Measurements from ENCODE around the gene TGFBR2.
"Not testable (repeated sequence)": the region's sequence is repeated elsewhere in the genome, so short reads cannot be mapped to it uniquely, and the experiment has no call there.

The TGFBR2 gene

DNA sequence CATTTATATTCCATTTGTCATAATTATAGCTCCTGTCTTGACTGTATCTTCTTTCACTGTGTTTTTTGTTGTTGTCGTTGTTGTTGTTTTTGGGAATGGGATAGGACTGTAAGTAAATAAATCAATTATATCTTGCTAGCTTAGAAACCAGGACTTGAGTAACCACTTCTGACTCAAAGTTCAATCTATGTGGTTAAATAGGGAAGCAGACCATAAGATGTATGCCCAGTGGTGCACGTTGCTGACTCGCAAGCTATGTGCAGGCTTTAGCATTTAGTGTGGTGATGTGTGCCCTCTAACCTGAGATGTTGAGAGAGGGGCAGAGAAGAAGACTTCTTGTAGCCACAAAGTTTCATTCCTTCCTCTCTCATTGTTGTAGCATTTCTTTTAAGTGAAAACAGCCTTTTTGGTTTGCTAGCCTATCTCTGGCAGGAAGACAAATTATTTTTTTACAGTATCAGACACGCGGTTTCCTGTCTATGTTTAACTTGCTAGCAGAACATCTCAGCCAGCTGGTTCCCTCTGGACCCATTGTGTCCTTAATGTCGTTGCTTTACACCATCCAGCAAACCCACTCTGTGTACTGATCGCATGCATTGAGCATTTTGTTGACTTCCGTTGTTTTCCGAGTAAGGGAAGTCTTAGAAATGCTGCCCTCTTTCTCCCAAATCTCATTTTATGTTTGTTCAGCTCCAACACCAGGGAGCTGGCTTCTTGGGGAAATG is 52.1 kb downstream of the TGFBR2 start:
- DNase-seq (ENCODE audit: low read depth): no peak

GRCh38 chr3:30659270-30660130 is 53.1 kb downstream of the TGFBR2 start:
- no peak for DNase-seq (ENCODE audit: low read depth)

DNA sequence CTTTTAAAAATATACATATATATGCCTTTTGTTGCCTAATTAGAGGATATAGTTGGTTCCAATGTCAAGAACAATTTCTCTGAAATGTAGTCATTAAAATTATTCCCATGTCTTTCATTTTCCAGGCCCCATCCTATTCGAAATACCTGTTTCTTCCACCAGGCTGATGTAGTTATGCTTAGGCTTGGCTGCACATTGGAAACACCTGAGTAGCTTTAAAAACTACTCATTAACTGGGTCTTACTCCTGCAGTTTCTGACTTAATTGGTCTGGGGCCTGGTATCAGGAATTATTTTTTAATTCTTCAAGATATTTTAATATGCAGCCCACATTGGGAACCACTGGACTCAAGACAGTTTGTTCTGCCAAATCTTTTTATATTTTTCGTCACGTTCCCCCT is 53.7 kb downstream of the TGFBR2 start:
- no peak for DNase-seq (ENCODE audit: low read depth)

DNA sequence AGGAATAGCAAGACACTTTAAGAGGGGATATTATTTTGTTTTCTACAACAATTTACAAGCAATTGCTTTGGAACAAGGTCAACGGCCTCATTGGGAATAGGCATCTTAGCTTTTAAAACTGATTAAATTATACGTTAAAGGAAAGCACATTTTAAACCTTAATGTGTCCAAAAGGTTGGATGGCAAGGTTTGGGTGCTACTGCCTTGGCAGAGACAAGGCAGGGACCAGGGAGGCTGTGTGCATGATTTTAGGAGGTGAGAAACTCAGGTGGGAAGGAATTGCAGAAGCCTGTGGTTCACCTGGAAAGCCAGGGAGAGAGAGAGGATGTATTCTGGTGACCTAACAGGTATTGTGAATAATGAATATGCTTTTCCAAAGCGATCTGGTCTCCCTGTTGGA is 54.3 kb downstream of the TGFBR2 start:
- DNase-seq (ENCODE audit: low read depth): no peak

DNA sequence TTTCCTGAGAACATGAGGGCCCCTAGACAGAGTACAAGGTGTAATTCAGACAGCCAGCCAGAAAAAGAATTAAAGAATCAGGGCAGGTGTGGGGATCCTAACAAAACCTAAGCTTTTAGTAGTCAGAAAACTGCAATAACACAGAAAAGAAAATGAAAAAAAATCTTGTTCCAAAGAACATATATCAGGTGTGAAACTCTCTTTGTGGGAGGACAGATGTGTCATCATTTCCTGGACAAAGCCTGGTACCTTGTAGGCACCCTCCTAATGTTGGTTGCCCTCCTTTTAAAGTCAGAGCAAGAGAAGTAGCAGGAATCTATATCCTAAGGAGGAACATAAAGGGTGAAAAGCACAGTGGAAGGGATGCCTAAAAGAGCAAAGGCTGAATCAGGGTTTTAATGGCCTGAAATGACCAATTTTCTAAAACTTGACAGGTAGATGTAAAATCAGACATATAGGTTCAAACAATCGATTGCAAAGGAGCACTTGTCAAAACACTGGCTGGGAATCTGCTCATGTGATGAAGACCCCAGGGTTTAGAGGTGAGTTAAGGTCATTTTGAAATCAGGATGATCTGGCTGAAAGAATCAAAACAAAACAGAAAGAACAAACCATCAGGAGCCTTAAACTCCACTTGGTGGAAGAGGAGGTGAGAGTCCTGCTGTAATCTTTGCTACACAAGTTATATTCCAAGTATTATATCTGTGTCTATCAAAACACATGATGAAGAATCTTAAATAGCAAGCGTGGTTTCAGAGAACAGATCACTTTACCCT is 54.9 kb downstream of the TGFBR2 start:
- no peak for DNase-seq (ENCODE audit: low read depth)

DNA sequence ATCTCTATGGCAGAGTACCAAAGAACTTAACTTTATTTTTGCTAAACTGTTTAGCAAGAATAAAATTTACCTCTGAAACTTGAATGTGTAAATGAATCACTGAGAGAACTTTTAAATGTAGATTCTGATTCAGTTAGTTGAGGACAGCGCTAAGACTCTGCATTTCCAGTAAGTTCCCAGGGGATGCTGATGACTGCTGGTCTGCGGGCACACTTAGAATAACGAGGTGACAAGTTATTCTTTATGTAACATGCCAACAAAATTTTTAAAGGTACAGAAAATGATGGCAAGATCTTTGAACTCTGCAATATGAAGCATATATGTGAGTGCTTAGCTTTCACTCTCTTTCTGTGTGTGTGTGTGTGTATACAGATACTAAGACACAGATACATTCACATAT is 56.4 kb downstream of the TGFBR2 start:
- DNase-seq (ENCODE audit: low read depth): no peak

GRCh38 chr3:30663533-30664241 is 57.3 kb downstream of the TGFBR2 start:
- no peak for DNase-seq (ENCODE audit: low read depth)

DNA sequence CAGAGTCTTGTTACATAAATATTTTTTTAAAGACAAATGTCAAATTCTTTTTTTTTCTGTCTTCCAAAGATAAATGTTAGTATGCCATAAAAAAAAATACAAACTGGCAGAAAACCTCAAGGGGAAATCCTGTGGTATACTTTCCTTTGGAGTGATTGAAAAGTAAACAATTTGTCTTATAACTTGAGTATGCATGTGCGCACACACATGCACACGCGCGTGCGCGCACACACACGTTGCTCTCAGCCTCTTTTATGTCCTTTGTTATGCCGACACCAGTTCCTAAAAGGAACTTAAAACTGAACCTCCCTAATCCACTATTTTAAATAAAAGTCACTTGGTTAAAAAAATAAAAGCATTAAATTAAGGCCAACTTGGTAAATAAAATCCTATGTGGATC is 58.1 kb downstream of the TGFBR2 start:
- DNase-seq (ENCODE audit: low read depth): no peak

GRCh38 chr3:30664884-30665283 is 58.5 kb downstream of the TGFBR2 start:
- no peak for DNase-seq (ENCODE audit: low read depth)

DNA sequence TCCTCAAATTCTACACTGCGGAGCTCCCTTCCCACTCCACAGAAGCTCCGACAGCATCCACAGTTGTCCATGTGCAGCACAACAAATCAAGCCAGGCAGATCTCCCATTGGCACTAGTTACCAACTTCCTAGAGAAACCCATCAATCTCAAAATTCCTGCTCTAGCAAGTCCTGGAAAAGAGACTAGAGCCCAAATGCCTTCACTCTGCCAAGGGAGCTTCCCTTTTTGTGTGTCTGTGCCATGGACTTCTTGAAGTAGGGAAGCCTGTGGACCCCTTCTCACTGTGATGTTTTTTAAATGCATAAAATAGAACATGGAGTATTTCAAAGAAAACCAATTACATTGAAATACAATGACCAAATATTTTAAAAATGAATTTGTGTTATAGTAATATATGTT is 59.1 kb downstream of the TGFBR2 start:
- no peak for DNase-seq (ENCODE audit: low read depth)

DNA sequence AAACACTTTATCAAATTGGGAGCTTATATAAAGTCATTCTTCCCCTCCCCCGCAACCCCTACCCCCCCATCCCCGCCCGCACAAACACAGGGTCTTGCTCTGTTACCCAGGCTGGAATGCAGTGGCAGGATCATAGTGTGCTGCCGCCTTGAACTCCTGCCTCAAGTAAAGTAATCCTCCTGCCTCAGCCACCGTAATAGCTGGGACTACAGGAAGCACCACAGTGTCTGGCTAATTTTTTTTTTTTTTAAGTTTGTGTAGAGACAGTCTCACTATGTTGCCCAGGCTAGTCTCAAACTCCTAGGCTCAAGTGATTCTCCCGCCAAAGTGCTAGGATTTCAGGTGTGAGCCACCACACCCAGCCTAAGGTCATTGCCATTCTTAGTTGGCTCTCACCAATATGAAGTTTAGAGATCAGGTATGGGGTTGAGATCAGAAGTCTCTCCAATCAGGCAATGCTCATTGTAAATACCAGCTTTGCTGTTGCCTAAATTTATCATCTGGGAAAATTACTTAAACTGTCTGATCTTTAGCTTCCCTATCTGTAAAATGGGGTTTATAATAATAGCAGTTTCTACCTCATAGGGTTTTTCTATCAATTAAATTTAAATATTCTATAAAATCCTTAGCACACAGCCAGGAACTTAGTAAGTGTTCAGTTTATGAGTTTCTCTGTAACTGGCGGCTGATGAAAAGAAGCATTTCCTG is 60.3 kb downstream of the TGFBR2 start:
- DNase-seq (ENCODE audit: low read depth): no peak

DNA sequence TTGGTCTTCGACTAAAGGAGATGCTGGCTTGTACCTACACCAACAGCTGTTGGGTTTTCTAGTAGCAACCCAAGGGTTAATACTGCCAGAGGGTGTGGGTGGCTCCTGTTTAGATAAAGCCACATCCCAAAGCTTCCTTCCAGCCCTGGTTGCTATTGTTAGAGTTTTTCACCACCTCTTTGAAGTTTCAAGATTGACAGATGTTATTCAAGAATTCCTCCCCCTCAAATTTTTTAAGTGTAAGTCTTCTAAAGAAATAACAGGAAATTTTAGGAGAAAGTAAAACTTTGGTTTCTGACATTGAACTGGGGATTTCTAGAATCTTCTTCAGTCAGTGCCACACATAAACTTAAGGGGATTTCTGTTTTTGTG is 60.9 kb downstream of the TGFBR2 start:
- no peak for DNase-seq (ENCODE audit: low read depth)

DNA sequence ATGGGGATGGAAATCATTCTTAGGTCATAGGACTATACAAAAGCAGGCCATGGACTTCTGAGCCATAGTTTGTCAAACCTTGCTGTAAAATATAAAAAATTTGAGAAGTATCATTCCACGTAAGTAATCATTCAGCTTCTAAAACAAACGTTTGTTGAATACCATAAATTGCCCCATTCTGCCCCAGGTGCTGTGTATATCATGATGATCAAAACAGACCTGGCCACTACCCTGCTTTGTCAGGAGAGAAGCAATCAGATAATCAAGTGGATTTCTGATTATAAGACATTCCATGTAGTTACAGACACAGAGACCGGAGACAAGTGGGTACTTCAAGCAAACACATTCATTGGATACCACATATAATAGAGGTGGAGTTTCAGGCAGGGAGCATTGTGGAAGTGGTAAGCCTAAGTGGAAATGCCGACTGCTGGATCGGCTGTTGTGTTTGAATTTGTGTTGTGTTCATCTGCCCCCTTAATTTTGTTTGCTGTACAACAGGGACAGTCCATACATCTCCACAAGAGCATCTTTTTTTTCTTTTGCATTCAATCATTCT is 61.7 kb downstream of the TGFBR2 start:
- no peak for DNase-seq (ENCODE audit: low read depth)

DNA sequence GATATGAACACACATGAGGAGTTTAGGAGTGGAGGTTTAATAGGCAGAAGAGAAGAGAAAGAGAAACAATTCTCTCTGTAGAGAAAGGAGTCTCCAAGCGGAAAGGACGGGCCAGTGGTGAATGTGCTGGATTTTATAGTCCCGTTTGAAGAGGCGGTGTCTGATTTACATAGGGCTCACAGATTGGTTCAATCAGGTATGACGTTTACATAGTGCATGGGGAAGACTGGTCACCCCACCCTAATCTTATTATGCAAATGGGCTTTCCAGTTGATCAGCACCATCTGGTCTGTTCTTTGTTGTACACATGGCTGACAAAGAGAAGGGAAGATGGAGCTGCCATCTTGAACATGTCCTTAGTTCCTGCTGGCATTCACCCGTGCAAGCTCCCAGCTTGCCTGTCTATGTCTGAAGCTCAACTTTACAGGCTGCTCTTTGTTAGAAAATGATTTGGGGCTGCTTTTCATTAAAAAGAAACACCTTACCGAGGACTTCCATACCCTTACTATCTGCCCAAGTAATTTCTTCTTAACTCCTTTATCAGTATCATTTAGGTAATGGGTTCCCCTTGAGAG is 63.0 kb downstream of the TGFBR2 start:
- not testable (repeated sequence) for DNase-seq (ENCODE audit: low read depth)

DNA sequence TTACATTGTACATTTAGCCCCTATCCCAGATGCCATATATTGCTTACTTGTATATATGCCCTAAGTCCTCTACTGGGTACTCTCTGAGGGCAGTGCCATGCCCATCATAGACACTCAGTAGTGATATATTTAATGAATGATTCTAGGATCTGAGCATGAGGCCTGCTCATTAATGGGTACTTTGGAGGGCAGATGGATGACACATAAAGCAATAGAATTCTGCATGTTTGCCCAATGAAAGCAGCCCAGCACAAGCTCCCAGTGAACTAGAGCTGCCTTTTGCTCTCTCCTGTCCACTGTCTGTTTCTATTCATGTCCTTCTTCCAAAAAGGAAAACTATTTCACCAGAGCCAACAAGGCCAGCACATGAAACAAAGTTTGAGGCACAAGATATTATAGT is 63.9 kb downstream of the TGFBR2 start:
- DNase-seq (ENCODE audit: low read depth): no peak

DNA sequence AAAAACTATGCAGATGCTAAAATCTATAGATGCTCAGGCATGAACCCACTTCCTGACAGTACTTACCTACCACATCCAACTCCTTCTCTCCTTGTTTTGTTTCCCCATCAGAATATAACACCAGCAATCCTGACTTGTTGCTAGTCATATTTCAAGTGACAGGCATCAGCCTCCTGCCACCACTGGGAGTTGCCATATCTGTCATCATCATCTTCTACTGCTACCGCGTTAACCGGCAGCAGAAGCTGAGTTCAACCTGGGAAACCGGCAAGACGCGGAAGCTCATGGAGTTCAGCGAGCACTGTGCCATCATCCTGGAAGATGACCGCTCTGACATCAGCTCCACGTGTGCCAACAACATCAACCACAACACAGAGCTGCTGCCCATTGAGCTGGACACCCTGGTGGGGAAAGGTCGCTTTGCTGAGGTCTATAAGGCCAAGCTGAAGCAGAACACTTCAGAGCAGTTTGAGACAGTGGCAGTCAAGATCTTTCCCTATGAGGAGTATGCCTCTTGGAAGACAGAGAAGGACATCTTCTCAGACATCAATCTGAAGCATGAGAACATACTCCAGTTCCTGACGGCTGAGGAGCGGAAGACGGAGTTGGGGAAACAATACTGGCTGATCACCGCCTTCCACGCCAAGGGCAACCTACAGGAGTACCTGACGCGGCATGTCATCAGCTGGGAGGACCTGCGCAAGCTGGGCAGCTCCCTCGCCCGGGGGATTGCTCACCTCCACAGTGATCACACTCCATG is 65.3 kb downstream of the TGFBR2 start:
- DNase-seq (ENCODE audit: low read depth): no peak

DNA sequence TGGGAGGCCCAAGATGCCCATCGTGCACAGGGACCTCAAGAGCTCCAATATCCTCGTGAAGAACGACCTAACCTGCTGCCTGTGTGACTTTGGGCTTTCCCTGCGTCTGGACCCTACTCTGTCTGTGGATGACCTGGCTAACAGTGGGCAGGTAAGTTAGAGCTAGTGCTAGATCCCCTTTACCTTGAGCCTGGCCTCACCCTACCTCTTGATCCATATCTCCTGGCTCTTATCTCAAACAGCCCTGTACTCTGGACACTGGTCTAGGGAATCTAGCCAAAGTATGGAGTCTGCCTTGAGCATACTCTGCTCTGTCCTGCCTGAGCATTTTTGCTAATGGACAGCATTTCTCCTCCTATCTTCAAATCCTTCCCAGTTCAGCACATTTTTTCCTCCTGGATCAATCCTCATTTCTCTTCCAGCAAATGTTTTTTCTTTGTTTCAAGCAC is 65.9 kb downstream of the TGFBR2 start:
- no peak for DNase-seq (ENCODE audit: low read depth)

DNA sequence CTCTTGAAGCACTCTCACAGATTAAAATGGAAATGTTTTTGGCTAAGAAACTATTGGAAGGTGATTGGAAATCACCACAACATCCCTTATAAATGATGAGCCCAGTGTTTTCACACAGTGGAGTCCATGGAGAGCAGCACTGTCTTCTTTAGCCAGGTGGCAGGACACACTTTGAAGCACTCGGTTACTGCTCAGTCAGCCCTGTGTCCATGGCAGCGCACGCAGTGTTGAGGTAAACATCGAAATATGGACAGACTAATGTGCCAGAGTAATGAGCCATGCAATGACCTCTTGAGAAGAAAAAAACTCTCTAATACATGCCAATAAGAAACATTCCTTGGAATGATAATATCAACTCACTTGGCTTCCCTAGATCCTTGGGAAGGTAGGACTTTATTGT is 66.6 kb downstream of the TGFBR2 start:
- no peak for DNase-seq (ENCODE audit: low read depth)

- DNase-seq (ENCODE audit: low read depth): no peak
Observed at GRCh38 chr3:30673425-30674341, 67.3 kb downstream of the TGFBR2 start.

Measured in activated T-helper 9 cell treated with anti-CD3 and anti-CD28 coated beads, Interleukin-2, amount 50 U/mL, for 16 hours (primary cell).